ENCODE results near the gene HCK. TPM values are rescaled to one million over a fixed set of nuclear protein-coding genes. Genes with fewer than 3 reads are reported as not detected.

The HCK gene
- total and polyA plus RNA-seq, 9 of the 15 experiments (the other 6 are each of a cell fraction or from before 2014, with no cell fraction given), result 0.09 to 0.51 (median 0.27) TPM; not detected in 6

DNA sequence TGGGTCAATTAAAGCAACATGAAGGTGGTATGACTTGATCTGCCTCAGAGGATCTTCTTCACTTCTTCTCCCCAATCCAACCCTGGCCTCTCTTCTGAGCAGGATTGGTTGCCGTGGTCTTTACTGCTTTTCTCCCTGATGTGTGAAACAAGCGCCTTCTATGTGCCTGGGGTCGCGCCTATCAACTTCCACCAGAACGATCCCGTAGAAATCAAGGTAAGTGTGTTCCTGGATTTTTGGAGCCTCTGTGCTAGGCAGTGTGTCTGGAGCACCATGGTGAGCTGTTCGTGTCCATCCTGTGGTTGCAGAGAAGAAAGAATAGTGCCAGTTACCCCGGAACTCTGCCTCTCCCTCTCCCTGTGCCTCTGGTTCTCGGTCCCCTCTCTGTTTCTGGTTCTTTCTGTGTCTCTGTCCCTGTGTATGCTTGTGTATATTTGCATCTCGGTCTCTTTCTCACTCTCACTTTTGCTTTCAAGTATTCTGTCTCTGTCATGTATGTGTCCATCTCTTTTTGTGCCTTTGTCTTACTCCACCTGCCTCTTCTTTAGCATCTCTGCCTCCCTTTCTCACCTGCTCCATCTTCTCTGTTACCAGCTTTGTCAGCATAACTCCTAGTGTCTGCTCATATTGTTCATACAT, 81.0 kb downstream of the HCK start:
- intact Hi-C loops (cut with micrococcal nuclease) (no loop called here), in situ Hi-C loops (cut with MboI) (no loop called here)
- WGBS (ENCODE audit: insufficient coverage, low coverage, missing lambda C conversion rate), result 86% methylated on average over 10 of the region's 10 CpGs
- H3K27me3 ChIP-seq (ENCODE audit: control insufficient read depth in 2 of 2, insufficient read depth in 2 of 2, low read length in 2 of 2), result no peaks in the 10 kb centered on the region
- no peaks in the 10 kb centered on the region for H3K9me3 ChIP-seq (replicated peaks; ENCODE audit: control insufficient read depth, insufficient read depth, low read depth, low read length)
- CTCF ChIA-PET (ENCODE audit: low intra/inter-chr PET ratio), result no interaction called here
- no peak overlapping the region for H3K4me2 ChIP-seq (ENCODE audit: insufficient read depth, low read length)
- no peak overlapping the region for H3K27ac ChIP-seq (ENCODE audit: extremely low read depth, low read depth, low read length)
- H3K79me2 ChIP-seq (ENCODE audit: control insufficient read depth, insufficient read depth, low read length), result peaks cover 30% of the 10 kb centered on the region
- no TSS peak for BruUV-seq (replicated peaks)
- H2AFZ ChIP-seq (ENCODE audit: low read depth, low read length), result no peak overlapping the region
- no peak for ATAC-seq
- H3K9me1 ChIP-seq (ENCODE audit: control insufficient read depth, insufficient read depth, low read length), result no peaks in the 10 kb centered on the region
- no peak for TF ChIP-seq ZBTB9 (CRISPR knock-in tag; IDR thresholded peaks at IDR 0.05)
- TF ChIP-seq, protein P1, sequence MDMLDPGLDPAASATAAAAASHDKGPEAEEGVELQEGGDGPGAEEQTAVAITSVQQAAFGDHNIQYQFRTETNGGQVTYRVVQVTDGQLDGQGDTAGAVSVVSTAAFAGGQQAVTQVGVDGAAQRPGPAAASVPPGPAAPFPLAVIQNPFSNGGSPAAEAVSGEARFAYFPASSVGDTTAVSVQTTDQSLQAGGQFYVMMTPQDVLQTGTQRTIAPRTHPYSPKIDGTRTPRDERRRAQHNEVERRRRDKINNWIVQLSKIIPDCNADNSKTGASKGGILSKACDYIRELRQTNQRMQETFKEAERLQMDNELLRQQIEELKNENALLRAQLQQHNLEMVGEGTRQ (CRISPR knock-in tag; IDR thresholded peaks at IDR 0.05), result no peak
- no peak for TF ChIP-seq SPI1 (IDR thresholded peaks at IDR 0.05; ENCODE audit: borderline replicate concordance, low read depth, low read length)
- no peak for TF ChIP-seq MAFF (IDR thresholded peaks at IDR 0.05; ENCODE audit: low read length)
- TF ChIP-seq ZNF589 (CRISPR knock-in tag; IDR thresholded peaks at IDR 0.05; ENCODE audit: low read depth), result no peak
- TF ChIP-seq ZNF197 (CRISPR knock-in tag; IDR thresholded peaks at IDR 0.05; ENCODE audit: low read depth), result no peak
- no peak overlapping the region for H3K9ac ChIP-seq (ENCODE audit: insufficient read depth in 1 of 2, low read depth in 2 of 2, low read length in 2 of 2)
- H3K36me3 ChIP-seq (ENCODE audit: control insufficient read depth, insufficient read depth, low read length), result peaks cover 57% of the 10 kb centered on the region
- H4K20me1 ChIP-seq (replicated peaks; ENCODE audit: control insufficient read depth, insufficient read depth, low read length), result peaks cover 25% of the 10 kb centered on the region
- no peak overlapping the region for H3K4me3 ChIP-seq
- POLR2A ChIA-PET, result interaction anchor here (0.5 to 1.6 kb wide), 3 partner anchors 12 to 17 kb away, joined by 4 to 5 read pairs (median 5); no protein-coding TSS in a partner anchor
- H3K4me1 ChIP-seq (replicated peaks in 1 of 2; ENCODE audit: control insufficient read depth in 2 of 2, insufficient read depth in 2 of 2, low read length in 2 of 2), result no peaks in the 10 kb centered on the region
- no peak for FAIRE-seq
- DNase-seq (ENCODE audit: extremely low read depth in 1 of 4, low spot score in 3 of 4), result no peak

All from K562 (cell line).